Ramos (cell line): ENCODE measurements around the gene GRIK2.

Source experiments
- in situ Hi-C: fragments of 300-500 bp; cut with MboI; formaldehyde crosslinking; loops from one replicate; pipeline ENCODE4 v1.14.3; 2022; ENCODE audit warnings: low sequenced_read_pairs; ENCODE audit not compliant: unreplicated experiment

Gene GRIK2

DNA sequence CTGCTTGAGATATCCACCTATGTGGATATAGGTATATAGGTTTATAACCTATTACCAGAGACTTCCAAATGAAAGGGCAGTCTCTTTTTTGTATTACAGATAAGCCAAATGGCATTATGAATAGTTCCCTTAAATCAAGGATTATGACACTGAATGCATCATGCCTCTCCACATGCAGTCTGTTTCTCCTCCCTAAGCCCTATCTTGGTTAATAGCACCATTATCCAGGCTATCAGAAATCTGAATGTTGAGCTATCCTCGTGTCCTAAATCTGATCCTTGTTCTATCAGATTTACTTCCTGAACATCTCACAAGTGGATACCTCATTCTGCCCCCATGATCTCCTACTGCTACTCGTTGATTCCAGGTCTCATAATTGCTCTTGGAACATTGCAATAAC, 138.0 kb downstream of the GRIK2 start:
- in situ Hi-C loops, result no loop called here

DNA sequence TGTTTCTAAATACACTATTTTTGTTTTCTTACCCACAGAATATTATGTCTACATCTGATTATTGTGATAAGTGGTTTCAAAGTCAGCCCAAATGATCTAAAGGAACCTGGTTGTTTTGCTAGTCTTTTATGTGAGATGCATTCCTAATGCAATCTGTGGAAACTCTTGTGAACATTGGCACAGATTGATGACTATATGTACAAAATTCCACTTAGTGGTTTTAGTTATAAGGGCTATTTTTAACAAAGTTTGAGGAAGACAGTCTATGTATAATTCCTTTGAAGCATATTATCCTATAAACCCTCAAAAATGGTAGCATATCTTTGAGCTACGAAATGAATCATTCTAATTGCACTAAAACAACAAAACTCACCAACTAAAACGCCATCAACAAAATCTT, 140.9 kb downstream of the GRIK2 start:
- in situ Hi-C loops, result no loop called here

GRCh38 chr6:101534821-101535220, 141.3 kb downstream of the GRIK2 start:
- in situ Hi-C loops, result no loop called here

GRCh38 chr6:101537753-101538316, 144.3 kb downstream of the GRIK2 start:
- in situ Hi-C loops, result no loop called here

- in situ Hi-C loops, result no loop called here
Observed at GRCh38 chr6:101539510-101540245, 146.2 kb downstream of the GRIK2 start.

- in situ Hi-C loops, result no loop called here
Observed at GRCh38 chr6:101541894-101542293, 148.4 kb downstream of the GRIK2 start.

DNA sequence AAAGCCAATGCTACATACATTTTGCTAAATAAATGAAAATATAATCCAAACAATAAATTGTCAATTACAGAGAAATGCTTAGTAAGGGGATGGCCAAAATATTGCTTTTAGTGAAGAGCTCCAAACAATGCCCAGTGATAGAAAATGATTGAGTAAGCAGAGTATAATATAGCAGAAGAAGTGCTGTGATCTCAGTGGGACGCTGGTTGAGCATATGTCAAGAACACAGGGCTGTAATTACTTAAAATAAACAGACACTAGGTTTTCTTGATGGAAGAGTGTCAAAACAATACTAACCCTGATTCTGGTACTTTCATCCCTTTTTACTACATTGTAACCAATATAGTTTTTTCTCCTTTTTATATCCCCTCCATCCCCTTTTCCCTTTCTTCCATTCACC, 150.3 kb downstream of the GRIK2 start:
- in situ Hi-C loops, result no loop called here

DNA sequence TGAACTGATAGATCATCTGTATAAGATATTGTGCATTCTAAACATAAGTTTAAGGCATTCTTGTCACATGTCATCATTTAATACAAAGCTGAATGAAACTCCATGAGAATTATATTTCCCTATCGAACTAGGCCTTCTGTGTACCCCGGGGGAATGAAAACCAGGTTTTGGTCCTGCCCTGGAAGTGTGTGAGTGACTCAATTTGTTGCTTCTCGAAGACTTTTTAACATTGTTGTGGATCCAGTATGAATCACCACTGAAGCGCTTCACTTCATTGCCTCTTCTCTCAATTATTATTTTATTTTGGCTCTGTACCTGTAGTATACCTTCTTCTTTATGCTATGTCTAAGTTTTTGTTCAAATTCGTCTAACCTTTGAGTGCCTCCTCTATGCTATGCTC, 150.8 kb downstream of the GRIK2 start:
- in situ Hi-C loops, result no loop called here

DNA sequence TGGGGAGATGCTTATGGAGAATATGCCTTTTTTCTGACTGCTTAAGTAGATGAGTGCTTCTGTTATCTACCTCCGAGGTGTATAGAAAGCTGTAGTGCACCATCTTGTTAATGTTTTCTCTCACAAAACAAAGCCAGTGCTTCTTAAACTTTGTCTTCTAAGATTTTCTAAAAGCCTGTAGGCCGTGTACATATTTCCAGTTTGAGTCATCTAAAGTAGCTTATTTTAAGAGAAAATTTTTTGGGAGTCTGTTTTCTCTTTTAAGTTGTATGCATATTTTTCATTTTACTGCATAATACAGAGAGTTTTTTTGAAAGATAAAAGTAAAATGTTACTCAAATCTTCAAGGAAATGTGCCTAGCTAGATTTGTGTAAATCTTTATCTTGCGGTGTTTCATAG, 151.7 kb downstream of the GRIK2 start:
- in situ Hi-C loops, result no loop called here

GRCh38 chr6:101550451-101550850, 156.9 kb downstream of the GRIK2 start:
- in situ Hi-C loops, result no loop called here

DNA sequence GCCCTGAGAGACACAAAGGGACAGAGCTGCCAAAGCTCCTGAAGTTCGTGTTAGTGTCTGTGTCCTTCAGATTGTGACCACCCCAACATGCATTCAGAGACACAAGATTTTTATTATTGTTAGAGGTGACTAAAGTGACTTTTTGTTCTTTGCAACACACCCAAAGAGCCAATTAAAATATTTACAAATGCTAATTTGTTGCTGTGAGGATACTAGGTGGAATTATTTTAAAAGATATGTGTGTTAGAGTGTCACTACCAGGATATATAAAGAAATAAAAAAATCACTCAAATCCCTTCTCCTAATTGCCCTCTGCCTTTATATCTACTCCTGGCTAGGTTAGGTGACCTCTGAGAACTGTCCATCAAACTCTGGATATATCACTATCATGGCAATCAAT, 160.7 kb downstream of the GRIK2 start:
- in situ Hi-C loops, result no loop called here

GRCh38 chr6:101558712-101559111, 165.2 kb downstream of the GRIK2 start:
- in situ Hi-C loops, result no loop called here

DNA sequence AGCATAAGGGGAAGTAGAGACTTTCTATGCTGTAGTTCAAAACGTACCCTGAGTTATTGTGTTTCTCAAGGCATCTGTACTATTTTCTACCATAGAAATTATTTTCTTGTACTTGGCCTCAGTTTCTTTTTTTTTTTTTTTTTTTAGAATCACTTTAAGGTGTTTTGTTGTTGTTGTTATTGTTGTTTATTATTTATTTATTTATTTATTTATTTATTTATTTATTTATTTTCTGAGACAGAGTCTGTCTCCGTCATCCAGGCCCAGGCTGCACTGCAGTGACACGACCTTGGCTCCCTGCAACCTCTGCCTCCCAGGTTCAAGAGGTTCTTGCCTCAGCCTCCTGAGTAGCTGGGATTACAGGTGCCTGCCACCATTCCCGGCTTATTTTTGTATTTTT, 179.1 kb downstream of the GRIK2 start:
- in situ Hi-C loops, result no loop called here

DNA sequence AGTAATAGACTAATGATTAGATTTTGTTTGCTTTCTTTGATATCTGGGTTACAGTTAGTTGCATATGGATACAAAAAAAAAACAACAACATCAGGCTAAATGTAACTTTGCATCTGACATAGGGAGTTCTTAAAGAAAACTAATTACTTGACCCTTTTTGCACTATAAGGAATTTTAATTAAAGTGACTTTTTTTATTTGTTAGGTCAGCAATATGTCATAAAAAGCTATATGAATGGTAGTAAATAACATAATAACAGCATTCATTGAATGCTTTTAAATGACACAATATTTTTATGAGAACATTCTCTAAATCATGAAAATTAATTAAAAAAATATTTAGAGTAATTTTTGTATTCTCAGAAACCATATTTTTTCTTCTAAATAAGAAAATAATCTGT, 183.6 kb downstream of the GRIK2 start:
- in situ Hi-C loops, result no loop called here

GRCh38 chr6:101578306-101578705, 184.8 kb downstream of the GRIK2 start:
- in situ Hi-C loops, result no loop called here

DNA sequence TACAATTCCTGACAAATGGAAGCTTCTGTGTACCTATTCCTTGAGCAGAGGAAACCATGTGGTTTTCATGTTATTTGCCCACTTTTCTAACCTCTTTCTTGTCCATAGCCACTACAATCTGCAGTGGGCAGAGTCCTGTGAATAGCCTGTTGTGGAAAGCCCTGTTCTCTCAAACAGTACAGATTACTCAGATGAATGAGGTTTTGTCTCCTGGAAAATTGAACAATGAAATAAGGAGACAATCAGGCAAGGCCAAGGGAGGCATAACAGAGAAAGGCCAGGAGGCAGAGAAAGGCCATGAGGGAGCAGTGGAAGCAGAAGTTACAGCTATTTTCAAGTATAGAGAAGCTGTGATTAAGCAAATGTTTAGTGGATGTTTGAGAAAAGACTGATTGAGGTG, 189.3 kb downstream of the GRIK2 start:
- in situ Hi-C loops, result no loop called here

GRCh38 chr6:101585501-101585900, 192.0 kb downstream of the GRIK2 start:
- in situ Hi-C loops, result no loop called here

DNA sequence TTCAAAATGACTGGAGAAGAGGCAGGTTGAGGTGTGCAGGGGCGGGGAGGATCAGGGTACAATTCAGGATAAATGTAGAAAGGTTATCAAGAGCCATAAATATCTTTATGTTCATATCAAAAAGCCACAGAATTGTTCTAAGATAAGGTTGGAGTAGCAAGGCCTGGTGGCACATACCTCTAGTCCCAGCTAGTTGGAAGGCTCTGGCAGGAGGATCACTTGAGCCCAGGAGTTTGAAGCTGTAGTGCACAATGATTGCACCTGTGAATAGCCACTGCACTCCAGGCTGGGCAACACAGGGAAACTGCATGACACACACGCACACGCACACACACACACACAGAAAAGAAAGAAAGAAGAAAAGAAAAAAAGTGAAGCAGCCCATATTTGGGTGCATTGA, 194.8 kb downstream of the GRIK2 start:
- in situ Hi-C loops, result no loop called here

DNA sequence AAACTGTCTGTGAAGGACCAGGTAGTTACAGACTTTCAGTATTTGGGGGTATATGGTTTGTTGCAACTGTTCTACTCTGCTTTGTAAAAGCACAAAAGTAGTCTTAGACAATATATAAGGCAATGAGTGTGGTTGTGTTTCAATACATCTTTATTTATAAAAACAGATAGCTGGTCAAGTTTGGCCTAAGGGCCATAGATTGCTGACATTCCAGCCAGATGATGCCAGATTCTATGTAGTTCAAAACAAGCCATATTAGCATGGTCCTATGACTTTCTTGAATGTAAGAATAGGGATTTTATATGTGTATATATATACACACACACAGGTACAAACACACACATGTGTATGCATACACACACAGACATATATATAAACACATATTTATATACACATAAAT, 201.8 kb downstream of the GRIK2 start:
- in situ Hi-C loops, result no loop called here

DNA sequence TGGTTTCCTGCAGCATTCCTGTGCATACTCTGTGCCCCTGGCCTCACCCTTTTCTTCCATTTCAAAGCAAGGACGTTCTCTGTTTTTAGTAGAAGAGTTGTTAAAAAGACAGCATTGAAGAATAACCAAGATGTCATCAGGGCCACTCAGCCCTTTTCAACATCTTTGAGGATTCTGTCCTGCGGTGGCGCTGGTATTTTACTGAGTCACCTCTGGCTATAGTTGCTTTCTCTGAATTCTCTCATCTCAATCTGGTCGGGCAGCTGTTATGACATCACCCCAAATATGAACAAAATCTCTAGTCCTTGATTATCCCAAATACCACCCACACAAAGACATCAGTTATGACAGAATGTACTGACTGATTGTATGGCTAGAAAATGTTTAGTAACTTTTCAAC, 204.2 kb downstream of the GRIK2 start:
- in situ Hi-C loops, result no loop called here

DNA sequence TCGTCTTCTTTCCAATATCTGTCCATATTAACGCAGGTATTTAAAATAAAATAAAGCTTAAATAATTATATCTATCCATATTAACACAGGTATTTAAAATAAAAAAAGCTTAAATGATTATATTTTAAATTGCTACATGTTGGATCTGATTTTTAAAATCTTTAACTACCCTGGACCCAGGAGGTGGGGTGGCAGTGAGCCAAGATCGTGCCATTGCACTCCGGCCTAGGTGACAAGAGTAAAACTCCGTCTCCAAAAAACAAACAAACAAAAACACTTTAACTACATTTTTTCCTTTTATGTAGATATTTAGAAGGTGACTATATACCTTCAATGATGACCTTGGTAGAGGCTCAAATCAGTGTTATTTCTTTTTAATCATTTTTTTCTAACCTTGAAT, 211.9 kb downstream of the GRIK2 start:
- in situ Hi-C loops, result no loop called here

DNA sequence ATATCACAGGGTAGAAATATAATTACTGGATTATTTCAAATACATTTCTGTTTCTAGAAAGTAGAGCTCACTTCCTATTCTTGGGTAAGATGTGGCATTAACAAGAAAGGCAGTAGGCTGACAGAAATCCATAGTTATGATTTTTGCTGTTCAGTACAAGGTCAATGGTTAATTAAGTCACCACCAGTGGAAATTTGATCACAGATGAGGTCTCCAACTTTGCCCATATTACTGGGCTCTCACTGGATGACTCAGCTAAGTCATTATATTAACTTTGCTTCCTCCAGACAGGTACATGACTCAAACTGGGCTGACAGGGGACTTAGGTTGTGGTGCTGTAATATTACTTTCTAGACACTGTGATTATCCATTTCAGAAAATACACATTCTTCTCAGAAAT, 212.4 kb downstream of the GRIK2 start:
- in situ Hi-C loops, result no loop called here
